ENCODE measurements around the gene ABCB1.
"Not testable (repeated sequence)": the region's sequence is repeated elsewhere in the genome, so short reads cannot be mapped to it uniquely, and the experiment has no call there.

Gene ABCB1

GRCh38 chr7:87580636-87581035, 20.0 kb downstream of the ABCB1 start:
- no peak overlapping the region for H3K27ac ChIP-seq (ENCODE audit: low read depth, low read length, poor library complexity, severe bottlenecking)
- H3K36me3 ChIP-seq (ENCODE audit: insufficient read depth, low read length), result no peaks in the 10 kb centered on the region; the same call in 1 of the 2 replicates
- H3K9ac ChIP-seq (ENCODE audit: low read length), result no peak overlapping the region
- no peaks in the 10 kb centered on the region for H3K27me3 ChIP-seq (ENCODE audit: insufficient read depth, low read length)
- no peaks in the 10 kb centered on the region for H3K4me1 ChIP-seq (ENCODE audit: insufficient read depth, low read length, severe bottlenecking)
- no peaks in the 10 kb centered on the region for H3F3A ChIP-seq (ENCODE audit: insufficient read depth, low read length)
- no peaks in the 10 kb centered on the region for H3K9me3 ChIP-seq (ENCODE audit: low read length)
- no peak overlapping the region for H3K4me3 ChIP-seq (ENCODE audit: low read depth, low read length, poor library complexity, severe bottlenecking)
- H4K20me1 ChIP-seq (ENCODE audit: insufficient read depth, low read length), result no peaks in the 10 kb centered on the region
- no peaks in the 10 kb centered on the region for H3K79me2 ChIP-seq (ENCODE audit: insufficient read depth, low read length)
- TF ChIP-seq, protein P1, sequence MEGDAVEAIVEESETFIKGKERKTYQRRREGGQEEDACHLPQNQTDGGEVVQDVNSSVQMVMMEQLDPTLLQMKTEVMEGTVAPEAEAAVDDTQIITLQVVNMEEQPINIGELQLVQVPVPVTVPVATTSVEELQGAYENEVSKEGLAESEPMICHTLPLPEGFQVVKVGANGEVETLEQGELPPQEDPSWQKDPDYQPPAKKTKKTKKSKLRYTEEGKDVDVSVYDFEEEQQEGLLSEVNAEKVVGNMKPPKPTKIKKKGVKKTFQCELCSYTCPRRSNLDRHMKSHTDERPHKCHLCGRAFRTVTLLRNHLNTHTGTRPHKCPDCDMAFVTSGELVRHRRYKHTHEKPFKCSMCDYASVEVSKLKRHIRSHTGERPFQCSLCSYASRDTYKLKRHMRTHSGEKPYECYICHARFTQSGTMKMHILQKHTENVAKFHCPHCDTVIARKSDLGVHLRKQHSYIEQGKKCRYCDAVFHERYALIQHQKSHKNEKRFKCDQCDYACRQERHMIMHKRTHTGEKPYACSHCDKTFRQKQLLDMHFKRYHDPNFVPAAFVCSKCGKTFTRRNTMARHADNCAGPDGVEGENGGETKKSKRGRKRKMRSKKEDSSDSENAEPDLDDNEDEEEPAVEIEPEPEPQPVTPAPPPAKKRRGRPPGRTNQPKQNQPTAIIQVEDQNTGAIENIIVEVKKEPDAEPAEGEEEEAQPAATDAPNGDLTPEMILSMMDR (IDR thresholded peaks at IDR 0.05; ENCODE audit: low read length), result no peak
- no peak for TF ChIP-seq EZH2 (IDR thresholded peaks at IDR 0.05; ENCODE audit: borderline replicate concordance, low read length)
- H3K9me2 ChIP-seq (ENCODE audit: low read depth, low read length), result no peaks in the 10 kb centered on the region
- no peak overlapping the region for H2AFZ ChIP-seq (ENCODE audit: low read length)
- no peak overlapping the region for H3K4me2 ChIP-seq (ENCODE audit: low read length)

DNA sequence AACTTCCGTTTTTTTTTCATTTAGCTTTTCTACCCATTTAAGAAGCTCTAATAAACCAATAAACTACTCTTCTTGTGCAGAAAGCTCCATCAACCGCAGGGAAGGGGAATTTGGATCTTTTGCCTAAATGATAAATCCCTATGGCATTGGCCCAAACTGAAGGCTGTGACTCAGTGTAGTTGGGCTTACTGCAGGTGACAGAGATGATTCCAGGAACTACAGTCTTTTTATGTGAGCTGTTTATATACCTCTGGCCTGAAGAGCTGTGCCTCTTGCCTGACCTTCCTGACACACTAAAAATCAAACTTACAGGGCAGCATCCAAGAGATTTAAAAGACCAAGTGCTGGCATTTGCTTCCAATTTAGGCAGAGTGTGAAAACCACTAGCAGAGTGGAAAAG, 25.2 kb downstream of the ABCB1 start:
- H4K20me1 ChIP-seq (ENCODE audit: insufficient read depth, low read length), result no peaks in the 10 kb centered on the region
- H3K4me2 ChIP-seq (ENCODE audit: low read length), result no peak overlapping the region
- no peaks in the 10 kb centered on the region for H3F3A ChIP-seq (ENCODE audit: insufficient read depth, low read length)
- no peaks in the 10 kb centered on the region for H3K4me1 ChIP-seq (ENCODE audit: insufficient read depth, low read length, severe bottlenecking)
- no peaks in the 10 kb centered on the region for H3K9me2 ChIP-seq (ENCODE audit: low read depth, low read length)
- no peaks in the 10 kb centered on the region for H3K9me3 ChIP-seq (ENCODE audit: low read length)
- TF ChIP-seq, protein P1 (IDR thresholded peaks at IDR 0.05; ENCODE audit: low read length), result no peak
- TF ChIP-seq EZH2 (IDR thresholded peaks at IDR 0.05; ENCODE audit: borderline replicate concordance, low read length), result no peak
- H3K27ac ChIP-seq (ENCODE audit: low read depth, low read length, poor library complexity, severe bottlenecking), result no peak overlapping the region
- no peaks in the 10 kb centered on the region for H3K36me3 ChIP-seq (ENCODE audit: insufficient read depth, low read length)
- H3K27me3 ChIP-seq (ENCODE audit: insufficient read depth, low read length), result no peaks in the 10 kb centered on the region
- H2AFZ ChIP-seq (ENCODE audit: low read length), result no peak overlapping the region
- no peak overlapping the region for H3K9ac ChIP-seq (ENCODE audit: low read length)
- H3K4me3 ChIP-seq (ENCODE audit: low read depth, low read length, poor library complexity, severe bottlenecking), result no peak overlapping the region
- H3K79me2 ChIP-seq (ENCODE audit: insufficient read depth, low read length), result no peaks in the 10 kb centered on the region

DNA sequence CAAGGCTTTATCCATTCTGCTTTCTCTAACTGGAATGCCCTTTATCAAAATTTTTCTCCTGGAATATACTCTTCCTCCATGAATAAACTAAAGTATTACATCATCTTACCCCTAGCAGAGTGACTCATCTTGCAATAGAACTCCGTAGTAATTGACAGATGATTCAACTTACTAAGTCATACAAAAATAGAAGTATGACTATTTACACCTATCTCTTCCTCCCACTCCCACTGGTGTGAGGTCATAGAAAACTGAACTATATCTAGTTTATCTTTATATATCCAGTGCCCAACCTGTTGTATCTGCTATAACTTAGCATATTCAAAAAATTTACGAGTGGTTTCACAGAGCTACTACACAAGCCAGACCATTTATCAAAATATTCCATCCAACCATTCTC, 26.1 kb downstream of the ABCB1 start:
- Histone ChIP-seq H3K9me3 (ENCODE audit: low read length) (no peaks in the 10 kb centered on the region), H3K4me1 (ENCODE audit: insufficient read depth, low read length, severe bottlenecking) (no peaks in the 10 kb centered on the region), H3K9ac (ENCODE audit: low read length) (no peak overlapping the region), H3K4me3 (ENCODE audit: low read depth, low read length, poor library complexity, severe bottlenecking) (no peak overlapping the region), H3K79me2 (ENCODE audit: insufficient read depth, low read length) (no peaks in the 10 kb centered on the region), H3K27ac (ENCODE audit: low read depth, low read length, poor library complexity, severe bottlenecking) (no peak overlapping the region), H2AFZ (ENCODE audit: low read length) (no peak overlapping the region), H3K4me2 (ENCODE audit: low read length) (no peak overlapping the region), H3K36me3 (ENCODE audit: insufficient read depth, low read length) (no peaks in the 10 kb centered on the region), H3K9me2 (ENCODE audit: low read depth, low read length) (no peaks in the 10 kb centered on the region), H4K20me1 (ENCODE audit: insufficient read depth, low read length) (no peaks in the 10 kb centered on the region), H3F3A (ENCODE audit: insufficient read depth, low read length) (no peaks in the 10 kb centered on the region), H3K27me3 (ENCODE audit: insufficient read depth, low read length) (no peaks in the 10 kb centered on the region)
- TF ChIP-seq, protein P1 (IDR thresholded peaks at IDR 0.05; ENCODE audit: low read length), result no peak
- no peak for TF ChIP-seq EZH2 (IDR thresholded peaks at IDR 0.05; ENCODE audit: borderline replicate concordance, low read length)

GRCh38 chr7:87572513-87572912, 28.2 kb downstream of the ABCB1 start:
- H3K9ac ChIP-seq (ENCODE audit: low read length); H3K79me2 ChIP-seq (ENCODE audit: insufficient read depth, low read length); H3K9me2 ChIP-seq (ENCODE audit: low read depth, low read length); H4K20me1 ChIP-seq (ENCODE audit: insufficient read depth, low read length); H3K4me3 ChIP-seq (ENCODE audit: low read depth, low read length, poor library complexity, severe bottlenecking); H3K36me3 ChIP-seq (ENCODE audit: insufficient read depth, low read length); H3K27ac ChIP-seq (ENCODE audit: low read depth, low read length, poor library complexity, severe bottlenecking); H3K4me2 ChIP-seq (ENCODE audit: low read length); H3K9me3 ChIP-seq (ENCODE audit: low read length); H3F3A ChIP-seq (ENCODE audit: insufficient read depth, low read length); H2AFZ ChIP-seq (ENCODE audit: low read length); H3K4me1 ChIP-seq (ENCODE audit: insufficient read depth, low read length, severe bottlenecking); H3K27me3 ChIP-seq (ENCODE audit: insufficient read depth, low read length): not testable (repeated sequence)
